PC-3 (cell line): ENCODE measurements around the gene ZMYND11. TPM values are rescaled to one million over a fixed set of nuclear protein-coding genes. Genes with fewer than 3 reads are reported as not detected.
A peak's percentile ranks its signal among the peaks of the same experiment; 100 is the strongest.

Source experiments
- ATAC-seq: fragments of 200-7000 bp; cut with Tn5 transposase; 2 replicates; pipeline ENCODE4 v1.9.1; 2020; ENCODE audit warnings: mild to moderate bottlenecking, moderate library complexity
- BruUV-seq: library from RNA; stranded (reverse); fragments of 400-500 nt; replicated peaks from 2 replicates; lab custom pipeline; 2021; lab: Mats Ljungman, UMichigan
- CTCF ChIA-PET: fragments of 300-600 bp; sonication (Branson Sonifier 250); formaldehyde crosslinking; loops from one replicate; lab custom pipeline; 2022; ENCODE audit warnings: antibody characterized with exemption; lab: Charles Lee
- POLR2A ChIA-PET: fragments of 300-600 bp; sonication (Branson Sonifier 250); formaldehyde crosslinking; loops from one replicate; lab custom pipeline; 2022; ENCODE audit warnings: antibody characterized with exemption; ENCODE audit not compliant: unreplicated experiment; lab: Charles Lee
- DNase-seq: peaks from one replicate; pipeline ENCODE4 v3.0.0-alpha.2; 2015
- H2AFZ ChIP-seq: fragments of 300-600 bp; sonication (generic); 2 replicates; pipeline ENCODE4 v1.6.0; 2016; ENCODE audit warnings: antibody characterized with exemption, low read length
- H3F3A ChIP-seq: fragments of 300-600 bp; sonication (generic); one replicate; pipeline ENCODE4 v1.6.0; 2017; ENCODE audit warnings: antibody characterized with exemption, low read length, control low read depth, mild to moderate bottlenecking; ENCODE audit not compliant: unreplicated experiment
- H3K27ac ChIP-seq: fragments of 300-600 bp; sonication (generic); 2 replicates; pipeline ENCODE4 v1.5.1; 2016; ENCODE audit warnings: mild to moderate bottlenecking, low read length
- H3K27me3 ChIP-seq: fragments of 300-600 bp; sonication (generic); 2 replicates; pipeline ENCODE4 v1.6.1; 2016; ENCODE audit warnings: low read length, mixed read lengths
- H3K36me3 ChIP-seq: fragments of 300-600 bp; sonication (generic); 2 replicates; pipeline ENCODE4 v1.6.1; 2016; ENCODE audit warnings: low read depth, mixed run types, low read length, mixed read lengths
- H3K4me1 ChIP-seq: fragments of 300-600 bp; sonication (generic); 2 replicates; pipeline ENCODE4 v1.5.1; 2016; ENCODE audit warnings: low read length; ENCODE audit not compliant: insufficient read depth
- H3K4me2 ChIP-seq: fragments of 300-600 bp; sonication (generic); 2 replicates; pipeline ENCODE4 v1.6.0; 2016; ENCODE audit warnings: low read length
- H3K4me3 ChIP-seq: fragments of 300-600 bp; sonication (generic); 2 replicates; pipeline ENCODE4 v1.5.1; 2016; ENCODE audit warnings: mild to moderate bottlenecking, low read length, mixed read lengths
- H3K79me2 ChIP-seq: fragments of 300-600 bp; sonication (generic); 2 replicates; pipeline ENCODE4 v1.6.1; 2017; ENCODE audit warnings: low read length, mixed read lengths
- H3K9ac ChIP-seq: fragments of 300-600 bp; sonication (generic); 2 replicates; pipeline ENCODE4 v1.6.0; 2016; ENCODE audit warnings: mild to moderate bottlenecking, low read length
- H3K9me2 ChIP-seq: fragments of 300-600 bp; sonication (generic); replicated peaks from 2 replicates; pipeline ENCODE4 v1.6.1; 2016; ENCODE audit warnings: mixed run types, low read length, mixed read lengths
- H3K9me3 ChIP-seq: fragments of 300-600 bp; sonication (generic); 2 replicates; pipeline ENCODE4 v1.6.1; 2016; ENCODE audit warnings: low read length, mixed read lengths
- H4K20me1 ChIP-seq: fragments of 300-600 bp; sonication (generic); 2 replicates; pipeline ENCODE4 v1.6.1; 2016; ENCODE audit warnings: low read length, mixed read lengths
- EZH2 ChIP-seq: fragments of 300-600 bp; sonication (generic); IDR thresholded peaks from one replicate; pipeline ENCODE4 v1.6.1; 2017; ENCODE audit warnings: antibody characterized with exemption, mild to moderate bottlenecking, low read length; ENCODE audit not compliant: unreplicated experiment
- EZH2phosphoT487 ChIP-seq: fragments of 300-600 bp; sonication (generic); IDR thresholded peaks from 2 replicates; pipeline ENCODE4 v1.6.1; 2018; ENCODE audit warnings: mild to moderate bottlenecking, antibody characterized with exemption, low read length, borderline replicate concordance
- intact Hi-C: fragments of 100-400 bp; cut with micrococcal nuclease; formaldehyde crosslinking; loops from 2 replicates; pipeline ENCODE4 v1.9.0; 2023
- total RNA-seq: library from RNA; depleted of rRNA; stranded (reverse); fragments of >200 nt; gene quantifications from 2 replicates; pipeline ENCODE4 v1.2.3, GENCODE V29; 2014
- TF ChIP-seq, protein P1 (sequence below): fragments of 300-600 bp; sonication (generic); conservative IDR thresholded peaks from 2 replicates; pipeline ENCODE4 v1.5.1; 2017; ENCODE audit warnings: antibody characterized with exemption, low read depth, mild to moderate bottlenecking, low read length

The ZMYND11 gene
- total RNA-seq, 1 experiment from 2014 or later = 17.1 TPM

DNA sequence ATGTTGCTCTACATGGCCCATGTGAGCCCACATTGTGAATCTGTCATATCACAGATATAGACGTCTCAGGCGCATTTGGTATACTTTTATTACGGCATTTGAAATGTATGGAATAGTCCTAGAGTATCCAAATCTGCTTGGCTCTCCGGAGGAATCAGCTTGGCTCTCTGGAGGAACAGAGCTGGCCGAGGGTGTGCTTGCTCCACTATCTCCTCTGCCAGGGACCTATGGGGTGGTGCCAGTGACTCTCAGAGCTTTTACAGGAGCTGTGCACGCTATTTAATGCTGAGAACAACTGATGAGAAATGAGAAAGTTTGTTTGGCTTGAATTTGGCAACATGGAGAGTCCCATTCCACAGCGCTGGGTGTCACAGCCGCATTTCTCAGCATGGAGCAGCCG, 144.0 kb downstream of the ZMYND11 start:
- DNase-seq (no peak), ATAC-seq (no peak)
- H3K4me3 ChIP-seq = no peak overlapping the region
- no peaks in the 10 kb centered on the region for H3K9me3 ChIP-seq
- H3K27me3 ChIP-seq = no peaks in the 10 kb centered on the region
- no peak overlapping the region for H3K27ac ChIP-seq
- POLR2A ChIA-PET = no interaction called here
- CTCF ChIA-PET = no interaction called here
- TF ChIP-seq EZH2phosphoT487 (no peak), EZH2 (no peak)
- TF ChIP-seq, protein P1, sequence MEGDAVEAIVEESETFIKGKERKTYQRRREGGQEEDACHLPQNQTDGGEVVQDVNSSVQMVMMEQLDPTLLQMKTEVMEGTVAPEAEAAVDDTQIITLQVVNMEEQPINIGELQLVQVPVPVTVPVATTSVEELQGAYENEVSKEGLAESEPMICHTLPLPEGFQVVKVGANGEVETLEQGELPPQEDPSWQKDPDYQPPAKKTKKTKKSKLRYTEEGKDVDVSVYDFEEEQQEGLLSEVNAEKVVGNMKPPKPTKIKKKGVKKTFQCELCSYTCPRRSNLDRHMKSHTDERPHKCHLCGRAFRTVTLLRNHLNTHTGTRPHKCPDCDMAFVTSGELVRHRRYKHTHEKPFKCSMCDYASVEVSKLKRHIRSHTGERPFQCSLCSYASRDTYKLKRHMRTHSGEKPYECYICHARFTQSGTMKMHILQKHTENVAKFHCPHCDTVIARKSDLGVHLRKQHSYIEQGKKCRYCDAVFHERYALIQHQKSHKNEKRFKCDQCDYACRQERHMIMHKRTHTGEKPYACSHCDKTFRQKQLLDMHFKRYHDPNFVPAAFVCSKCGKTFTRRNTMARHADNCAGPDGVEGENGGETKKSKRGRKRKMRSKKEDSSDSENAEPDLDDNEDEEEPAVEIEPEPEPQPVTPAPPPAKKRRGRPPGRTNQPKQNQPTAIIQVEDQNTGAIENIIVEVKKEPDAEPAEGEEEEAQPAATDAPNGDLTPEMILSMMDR = no peak
- no peak overlapping the region for H3K9ac ChIP-seq
- no peak overlapping the region for H3K4me2 ChIP-seq
- no peaks in the 10 kb centered on the region for H4K20me1 ChIP-seq
- no TSS peak for BruUV-seq
- H3F3A ChIP-seq = no peaks in the 10 kb centered on the region
- H3K4me1 ChIP-seq = no peaks in the 10 kb centered on the region
- no peak overlapping the region for H2AFZ ChIP-seq
- intact Hi-C loops = no loop called here
- no peaks in the 10 kb centered on the region for H3K79me2 ChIP-seq
- no peaks in the 10 kb centered on the region for H3K36me3 ChIP-seq
- H3K9me2 ChIP-seq = no peaks in the 10 kb centered on the region

DNA sequence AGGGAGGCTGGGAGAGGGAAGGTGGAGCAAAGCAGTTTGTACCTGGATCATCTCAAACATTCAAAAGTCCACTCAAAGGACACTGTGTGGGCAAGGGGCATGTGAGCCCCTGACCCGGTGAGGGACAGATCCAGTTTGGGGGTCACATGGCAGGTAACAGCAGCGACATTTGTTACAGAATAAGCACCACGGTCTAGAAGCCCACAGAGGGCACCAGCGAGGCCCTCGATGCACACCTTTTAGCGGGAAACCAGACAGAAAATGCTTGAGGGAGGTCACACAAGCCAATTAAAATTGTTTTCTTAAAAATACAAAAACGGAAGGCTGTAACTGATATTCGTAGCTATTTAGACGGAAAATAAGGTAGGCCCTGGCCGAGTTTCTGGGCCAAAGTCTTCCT, 144.4 kb downstream of the ZMYND11 start:
- no TSS peak for BruUV-seq
- H3K4me3 ChIP-seq = no peak overlapping the region
- ChIA-PET POLR2A (no interaction called here), CTCF (no interaction called here)
- no peaks in the 10 kb centered on the region for H3F3A ChIP-seq
- H3K79me2 ChIP-seq = no peaks in the 10 kb centered on the region
- H3K36me3 ChIP-seq = no peaks in the 10 kb centered on the region
- H3K9ac ChIP-seq = no peak overlapping the region
- H3K9me3 ChIP-seq = no peaks in the 10 kb centered on the region
- TF ChIP-seq, protein P1 = peak; percentile 12; the same call in 1 of the 2 replicates
- TF ChIP-seq EZH2phosphoT487 = no peak
- H3K4me1 ChIP-seq = no peaks in the 10 kb centered on the region
- intact Hi-C loops = no loop called here
- H3K27me3 ChIP-seq = no peaks in the 10 kb centered on the region
- no peaks in the 10 kb centered on the region for H3K9me2 ChIP-seq
- ATAC-seq = no peak
- no peak overlapping the region for H2AFZ ChIP-seq
- no peak overlapping the region for H3K4me2 ChIP-seq
- H4K20me1 ChIP-seq = no peaks in the 10 kb centered on the region
- DNase-seq = no peak
- no peak overlapping the region for H3K27ac ChIP-seq

DNA sequence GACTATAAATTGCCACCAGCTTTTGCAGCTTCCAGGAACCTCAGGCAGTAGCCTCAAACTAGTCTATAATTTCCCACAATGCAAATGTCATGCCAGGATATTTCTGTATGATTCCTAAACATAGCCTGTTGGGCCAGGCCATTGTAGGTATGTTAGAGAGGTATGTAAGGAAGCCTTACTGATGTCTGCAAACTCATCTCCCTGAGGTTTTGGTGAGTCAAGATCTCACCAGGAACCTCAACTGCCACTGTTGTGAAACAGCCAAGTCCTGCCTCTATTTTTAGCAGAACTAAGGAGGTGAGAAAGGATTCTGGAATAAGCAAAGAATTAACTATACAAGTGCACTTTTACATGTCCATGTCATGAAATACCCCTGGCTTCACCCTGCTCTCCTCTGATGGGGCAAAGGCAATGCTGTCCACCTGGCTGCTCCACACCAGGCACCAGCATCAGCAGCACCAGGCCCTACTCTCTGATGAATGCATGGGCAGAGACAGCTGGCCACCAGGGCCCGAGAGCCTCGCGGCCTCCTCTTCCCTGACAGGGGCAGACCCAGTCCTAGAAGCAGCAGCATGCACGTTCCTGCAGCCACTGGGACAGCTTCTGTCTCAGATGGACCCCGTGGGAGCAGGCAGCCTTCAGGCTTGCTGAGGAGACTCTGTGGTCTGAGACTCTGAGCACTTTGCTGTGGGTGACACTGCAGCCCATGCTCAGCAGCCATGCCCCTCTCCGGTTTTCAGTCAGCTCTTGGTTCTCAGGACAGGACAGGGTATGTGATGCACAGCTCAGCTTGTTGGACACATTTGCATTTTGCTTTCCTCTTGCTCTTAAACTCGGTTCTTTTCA, 147.3 kb downstream of the ZMYND11 start:
- peak; percentile 4 for DNase-seq
- no peaks in the 10 kb centered on the region for H3F3A ChIP-seq
- H3K9me2 ChIP-seq = no peaks in the 10 kb centered on the region
- POLR2A ChIA-PET = no interaction called here
- H3K4me2 ChIP-seq = no peak overlapping the region
- no peaks in the 10 kb centered on the region for H3K9me3 ChIP-seq
- CTCF ChIA-PET = interaction anchor here (0.6 kb wide), 1 partner anchor 230 kb away, joined by 7 read pairs; no protein-coding TSS in a partner anchor
- no peaks in the 10 kb centered on the region for H3K36me3 ChIP-seq
- H3K27me3 ChIP-seq = no peaks in the 10 kb centered on the region
- H3K9ac ChIP-seq = no peak overlapping the region
- no peaks in the 10 kb centered on the region for H4K20me1 ChIP-seq
- BruUV-seq = no TSS peak
- no peak overlapping the region for H3K4me3 ChIP-seq
- H3K27ac ChIP-seq = no peak overlapping the region
- no peak overlapping the region for H2AFZ ChIP-seq
- no peaks in the 10 kb centered on the region for H3K4me1 ChIP-seq
- H3K79me2 ChIP-seq = no peaks in the 10 kb centered on the region
- TF ChIP-seq EZH2 = no peak
- TF ChIP-seq, protein P1 = no peak
- no peak for TF ChIP-seq EZH2phosphoT487
- intact Hi-C loops = no loop called here
- ATAC-seq = no peak
